ENCODE measurements around the gene COPS6.

GRCh38 chr7:100063376-100063775 is 25.4 kb upstream of the COPS6 start:
- TF ChIP-seq, protein P1, sequence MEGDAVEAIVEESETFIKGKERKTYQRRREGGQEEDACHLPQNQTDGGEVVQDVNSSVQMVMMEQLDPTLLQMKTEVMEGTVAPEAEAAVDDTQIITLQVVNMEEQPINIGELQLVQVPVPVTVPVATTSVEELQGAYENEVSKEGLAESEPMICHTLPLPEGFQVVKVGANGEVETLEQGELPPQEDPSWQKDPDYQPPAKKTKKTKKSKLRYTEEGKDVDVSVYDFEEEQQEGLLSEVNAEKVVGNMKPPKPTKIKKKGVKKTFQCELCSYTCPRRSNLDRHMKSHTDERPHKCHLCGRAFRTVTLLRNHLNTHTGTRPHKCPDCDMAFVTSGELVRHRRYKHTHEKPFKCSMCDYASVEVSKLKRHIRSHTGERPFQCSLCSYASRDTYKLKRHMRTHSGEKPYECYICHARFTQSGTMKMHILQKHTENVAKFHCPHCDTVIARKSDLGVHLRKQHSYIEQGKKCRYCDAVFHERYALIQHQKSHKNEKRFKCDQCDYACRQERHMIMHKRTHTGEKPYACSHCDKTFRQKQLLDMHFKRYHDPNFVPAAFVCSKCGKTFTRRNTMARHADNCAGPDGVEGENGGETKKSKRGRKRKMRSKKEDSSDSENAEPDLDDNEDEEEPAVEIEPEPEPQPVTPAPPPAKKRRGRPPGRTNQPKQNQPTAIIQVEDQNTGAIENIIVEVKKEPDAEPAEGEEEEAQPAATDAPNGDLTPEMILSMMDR (IDR thresholded peaks at IDR 0.05): no peak
- TF ChIP-seq POLR2A (IDR thresholded peaks at IDR 0.05) (no peak), EP300 (IDR thresholded peaks at IDR 0.05) (no peak)
